GM18526 (cell line): ENCODE measurements around the gene CEP164.

Experiments
- POLR2A ChIP-seq: IDR thresholded peaks from 3 replicates; pipeline ENCODE4 v1.6.1; 2011; ENCODE audit not compliant: insufficient read length; ENCODE audit errors: extremely low read depth

The CEP164 gene

DNA sequence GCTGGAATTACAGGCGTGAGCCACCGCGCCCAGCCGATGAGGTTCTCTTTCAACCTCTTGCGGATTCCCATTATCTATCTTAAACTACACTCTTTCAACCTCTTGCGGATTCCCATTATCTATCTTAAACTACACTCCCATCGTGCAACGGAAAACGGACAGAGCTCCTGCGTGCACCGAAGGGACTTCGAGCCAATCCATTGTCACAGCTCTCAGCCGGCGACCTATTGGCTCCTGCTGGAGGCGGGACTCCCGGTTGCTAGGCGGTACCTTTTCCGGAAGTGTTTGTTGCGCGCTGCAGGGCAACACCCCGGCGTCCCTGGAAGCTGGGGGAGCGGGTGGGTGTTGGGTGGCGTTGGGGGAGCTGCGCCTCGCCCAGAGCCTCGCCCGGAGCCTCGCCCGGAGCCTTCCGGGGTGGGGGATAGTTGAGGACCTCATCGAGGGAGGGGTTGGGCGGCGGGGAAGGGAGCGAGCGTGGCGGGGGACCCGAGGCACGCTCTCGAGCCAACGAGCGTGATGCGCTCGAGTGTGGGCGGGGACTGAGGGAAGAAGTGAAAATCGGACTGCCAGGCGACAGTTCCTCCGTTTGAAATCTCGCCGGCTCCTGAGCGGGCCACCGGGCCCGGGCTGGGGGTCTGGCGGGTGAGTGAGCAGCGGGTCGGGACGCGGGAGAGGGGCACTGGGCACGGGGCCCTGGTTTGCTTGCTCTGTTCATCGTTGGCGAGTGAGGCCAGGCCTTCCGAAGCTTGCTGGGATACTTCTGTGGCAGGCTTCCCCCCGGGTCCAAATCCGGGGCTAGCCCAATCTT lies at the start of gene CEP164:
Gene CEP164, plus strand, starts transcription at position 288 of the 808 bp plus-strand sequence. CDS start 10,733 bp downstream, outside the sequence.
- peak; percentile 84 for TF ChIP-seq POLR2A

DNA sequence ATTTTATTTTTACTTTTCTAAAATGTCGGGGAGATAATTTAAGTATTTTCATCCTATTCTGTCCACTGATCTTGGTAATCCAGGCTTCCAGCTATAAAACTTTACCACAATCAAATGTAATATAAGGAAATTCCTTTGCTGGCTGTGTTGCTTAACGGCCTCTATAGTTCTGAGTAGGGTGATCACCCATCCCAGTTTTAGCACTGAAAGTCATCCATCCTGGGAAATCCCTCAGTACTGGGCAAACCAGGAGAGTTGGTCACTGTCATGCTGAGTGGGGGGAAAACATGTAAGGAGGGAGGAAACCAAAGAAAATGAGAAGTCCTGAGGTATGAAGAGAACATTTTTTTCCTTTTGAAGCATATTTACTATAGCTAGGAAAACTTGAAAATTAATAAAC lies 49.3 kb upstream of the CEP164 start:
- TF ChIP-seq POLR2A, result no peak

DNA sequence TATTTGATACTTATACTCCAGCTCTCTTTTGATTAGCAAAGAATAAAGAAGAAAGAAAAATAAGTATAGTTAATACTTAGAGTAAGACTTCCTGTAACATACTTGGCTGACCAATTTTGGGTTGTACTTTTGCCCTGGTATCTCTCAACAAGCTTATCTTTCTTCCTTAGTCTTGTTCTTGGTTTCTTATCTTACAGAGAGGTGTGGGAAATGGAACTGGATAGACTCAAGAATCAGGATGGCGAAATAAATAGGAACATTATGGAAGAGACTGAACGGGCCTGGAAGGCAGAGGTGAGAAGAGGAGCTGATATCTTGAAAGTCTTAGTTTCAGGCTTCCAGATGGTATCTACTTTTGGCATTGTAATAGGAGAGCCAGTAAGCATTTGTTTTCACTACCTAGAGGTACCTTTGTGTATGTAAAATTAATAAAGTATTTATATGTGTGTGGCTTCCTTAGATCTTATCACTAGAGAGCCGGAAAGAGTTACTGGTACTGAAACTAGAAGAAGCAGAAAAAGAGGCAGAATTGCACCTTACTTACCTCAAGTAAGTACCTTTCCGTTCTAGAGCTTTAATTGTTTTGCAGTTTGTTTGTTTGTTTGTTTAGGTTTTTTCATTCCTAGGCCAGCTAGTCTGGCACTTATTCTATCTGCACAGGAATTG lies 47.8 kb upstream of the CEP164 start:
- no peak for TF ChIP-seq POLR2A

DNA sequence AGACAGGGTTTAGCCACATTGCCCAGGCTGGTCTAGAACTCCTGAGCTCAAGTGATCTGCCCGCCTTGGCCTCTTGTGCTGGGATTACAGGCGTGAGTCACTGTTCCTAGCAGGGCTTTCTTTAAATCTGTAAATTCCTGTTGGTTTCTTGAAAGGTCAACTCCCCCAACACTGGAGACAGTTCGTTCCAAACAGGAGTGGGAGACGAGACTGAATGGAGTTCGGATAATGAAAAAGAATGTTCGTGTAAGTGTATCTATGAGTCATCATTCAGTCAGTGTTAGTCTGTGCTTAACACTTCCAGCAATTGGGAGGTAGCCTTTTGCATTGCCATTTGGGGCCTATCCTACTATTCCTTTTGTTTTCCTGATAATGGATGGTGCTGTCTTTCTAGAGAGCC lies 46.5 kb upstream of the CEP164 start:
- TF ChIP-seq POLR2A, result no peak

DNA sequence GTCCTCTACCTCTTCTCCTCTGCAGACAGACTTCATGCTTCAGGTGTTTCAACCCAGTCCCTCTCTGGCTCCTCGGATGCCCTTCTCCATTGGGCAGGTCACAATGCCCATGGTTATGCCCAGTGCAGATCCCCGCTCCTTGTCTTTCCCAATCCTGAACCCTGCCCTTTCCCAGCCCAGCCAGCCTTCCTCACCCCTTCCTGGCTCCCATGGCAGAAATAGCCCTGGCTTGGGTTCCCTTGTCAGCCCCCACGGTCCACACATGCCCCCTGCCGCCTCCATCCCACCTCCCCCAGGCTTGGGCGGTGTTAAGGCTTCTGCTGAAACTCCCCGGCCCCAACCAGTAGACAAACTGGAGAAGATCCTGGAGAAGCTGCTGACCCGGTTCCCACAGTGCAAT lies 45.8 kb upstream of the CEP164 start:
- TF ChIP-seq POLR2A, result no peak

DNA sequence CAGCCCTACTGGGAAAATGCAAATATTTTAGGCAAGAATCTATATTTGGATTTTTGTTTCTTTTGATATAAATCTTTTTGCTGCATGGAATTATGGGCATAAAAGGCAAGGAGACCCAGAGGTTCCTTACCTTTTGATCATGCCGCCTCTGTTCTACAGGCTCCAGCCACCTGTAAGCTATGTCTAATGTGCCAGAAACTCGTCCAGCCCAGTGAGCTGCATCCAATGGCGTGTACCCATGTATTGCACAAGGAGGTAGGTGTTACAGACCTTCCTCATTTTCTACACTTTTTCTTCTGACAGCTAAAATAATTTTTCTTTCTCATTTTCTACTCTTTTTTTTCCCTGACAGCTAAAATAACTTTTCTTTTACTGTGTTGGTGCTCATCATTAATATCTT lies 44.7 kb upstream of the CEP164 start:
- no peak for TF ChIP-seq POLR2A

DNA sequence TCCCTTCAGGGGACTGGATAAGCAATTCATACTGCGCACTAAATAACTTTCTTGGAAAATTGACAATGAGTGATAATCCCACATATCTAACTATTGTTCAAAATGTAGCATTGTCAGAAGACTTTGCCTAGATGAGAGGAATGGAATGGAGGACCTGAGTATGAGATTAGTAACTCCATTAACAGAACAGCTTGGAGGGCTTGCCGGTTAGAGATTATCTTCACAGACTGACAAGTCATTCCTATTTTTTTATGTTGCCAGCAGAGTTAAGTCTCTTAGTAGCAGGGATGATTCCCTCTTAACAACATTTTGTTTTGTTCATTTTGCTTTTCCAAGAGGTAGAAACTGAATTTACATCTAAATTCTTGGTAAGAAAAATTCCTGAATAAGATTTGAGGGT lies 43.6 kb upstream of the CEP164 start:
- no peak for TF ChIP-seq POLR2A

DNA sequence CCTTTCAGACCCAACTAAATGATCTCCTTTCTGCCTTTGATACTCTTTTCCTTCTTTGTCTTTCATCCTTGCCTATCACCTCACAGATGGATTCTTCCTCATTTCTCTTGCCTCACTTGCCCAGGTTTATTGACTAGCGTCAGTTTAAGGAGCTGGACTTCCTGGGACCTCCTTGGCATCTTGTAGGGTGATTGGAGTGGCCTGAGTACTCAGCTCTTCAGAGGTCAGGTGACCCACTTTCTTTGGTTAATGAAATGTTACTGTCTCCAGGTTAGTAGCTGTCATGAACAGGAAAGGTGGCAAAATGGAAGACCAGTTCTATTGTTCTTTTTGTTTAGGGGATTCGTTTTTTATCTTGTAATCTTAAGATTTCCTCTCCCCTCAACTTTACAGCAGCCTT lies 41.1 kb upstream of the CEP164 start:
- TF ChIP-seq POLR2A, result no peak

DNA sequence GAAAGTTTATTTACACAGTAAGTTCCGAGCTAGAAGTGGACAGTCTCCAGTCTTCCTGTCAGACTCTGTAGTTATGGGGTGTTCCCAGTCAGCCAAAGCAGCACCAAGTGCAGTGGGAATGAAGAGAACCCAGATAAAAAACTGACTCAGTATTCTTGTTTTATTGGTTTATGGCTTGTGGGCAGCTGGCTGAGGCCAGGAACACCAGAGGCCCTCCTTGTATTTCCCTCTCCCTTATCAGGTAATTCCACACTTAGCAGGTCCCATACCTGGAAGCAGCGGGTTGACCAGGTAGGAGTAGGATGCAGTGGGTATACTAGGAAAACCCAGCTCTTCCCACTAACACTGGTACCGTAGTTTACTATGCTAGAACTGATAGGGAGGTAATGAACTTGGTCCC lies 40.0 kb upstream of the CEP164 start:
- TF ChIP-seq POLR2A, result no peak

DNA sequence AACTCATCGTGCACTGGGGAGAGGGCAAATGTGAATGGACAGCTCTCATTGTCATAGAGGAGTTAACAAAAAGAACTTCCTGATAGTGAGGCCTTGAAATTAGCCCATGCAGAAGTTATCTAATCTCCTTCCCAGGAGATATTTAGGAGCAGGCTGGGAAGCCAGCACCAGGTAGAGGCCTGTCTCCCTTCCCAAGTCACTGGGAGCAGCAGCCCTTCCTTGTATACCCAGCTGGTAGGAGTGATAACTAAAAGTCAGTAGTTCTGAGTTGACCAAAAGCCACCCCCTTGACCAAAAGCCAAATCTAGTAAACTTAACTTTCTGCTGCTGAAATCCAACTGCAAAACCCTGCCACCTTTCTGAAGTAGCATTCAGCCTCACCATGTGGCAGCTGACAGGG lies 37.9 kb upstream of the CEP164 start:
- TF ChIP-seq POLR2A, result no peak

DNA sequence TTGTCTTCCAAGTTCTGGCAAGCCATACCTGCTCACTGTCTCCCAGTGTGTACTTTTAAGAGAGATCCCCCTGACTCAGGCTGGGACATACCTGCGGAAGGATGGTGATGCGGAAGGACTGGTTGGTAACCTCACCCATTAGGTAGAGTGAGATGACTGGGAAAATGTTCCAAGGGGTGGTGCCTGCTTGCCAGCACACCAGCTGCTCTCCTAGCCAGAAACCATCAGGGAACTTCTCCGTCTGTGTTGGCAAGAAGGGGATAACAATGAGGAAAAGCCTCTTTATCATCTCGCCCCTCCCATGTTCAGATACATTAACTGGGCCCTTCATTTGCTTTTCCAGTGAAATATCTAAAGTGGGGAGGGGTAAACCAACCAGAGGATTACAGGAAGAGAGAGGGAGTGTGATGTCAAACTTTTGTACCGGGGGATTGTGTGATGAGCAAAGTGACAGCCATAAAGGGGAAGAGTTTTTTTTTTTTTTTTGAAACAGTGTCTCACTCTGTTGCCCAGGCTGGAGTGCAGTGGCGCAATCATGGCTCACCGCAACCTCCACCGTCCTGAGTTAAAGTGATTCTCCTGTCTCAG lies 36.8 kb upstream of the CEP164 start, which contains the start of gene BACE1-AS:
Gene BACE1-AS, plus strand, starts transcription at position 538 of the 588 bp plus-strand sequence.
- TF ChIP-seq POLR2A, result no peak

DNA sequence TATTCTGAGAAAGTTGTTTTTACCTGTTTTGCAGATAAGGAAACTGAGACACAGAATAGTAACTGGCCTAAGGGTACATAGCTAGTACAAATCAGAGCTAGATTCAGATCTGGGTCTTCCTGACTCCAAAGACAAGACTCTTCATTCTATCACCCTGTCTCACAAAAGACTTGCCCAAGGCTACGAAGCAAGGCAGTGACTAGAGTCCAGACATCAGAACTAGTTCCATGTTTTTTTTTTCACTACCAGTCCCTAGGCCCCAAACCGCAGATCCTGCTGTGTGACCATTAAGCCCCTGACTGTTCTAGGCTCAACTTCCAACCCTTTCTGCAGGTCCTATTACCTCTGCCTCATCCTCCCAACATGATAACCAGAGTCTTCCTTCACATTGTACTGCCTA lies 35.0 kb upstream of the CEP164 start:
- no peak for TF ChIP-seq POLR2A

DNA sequence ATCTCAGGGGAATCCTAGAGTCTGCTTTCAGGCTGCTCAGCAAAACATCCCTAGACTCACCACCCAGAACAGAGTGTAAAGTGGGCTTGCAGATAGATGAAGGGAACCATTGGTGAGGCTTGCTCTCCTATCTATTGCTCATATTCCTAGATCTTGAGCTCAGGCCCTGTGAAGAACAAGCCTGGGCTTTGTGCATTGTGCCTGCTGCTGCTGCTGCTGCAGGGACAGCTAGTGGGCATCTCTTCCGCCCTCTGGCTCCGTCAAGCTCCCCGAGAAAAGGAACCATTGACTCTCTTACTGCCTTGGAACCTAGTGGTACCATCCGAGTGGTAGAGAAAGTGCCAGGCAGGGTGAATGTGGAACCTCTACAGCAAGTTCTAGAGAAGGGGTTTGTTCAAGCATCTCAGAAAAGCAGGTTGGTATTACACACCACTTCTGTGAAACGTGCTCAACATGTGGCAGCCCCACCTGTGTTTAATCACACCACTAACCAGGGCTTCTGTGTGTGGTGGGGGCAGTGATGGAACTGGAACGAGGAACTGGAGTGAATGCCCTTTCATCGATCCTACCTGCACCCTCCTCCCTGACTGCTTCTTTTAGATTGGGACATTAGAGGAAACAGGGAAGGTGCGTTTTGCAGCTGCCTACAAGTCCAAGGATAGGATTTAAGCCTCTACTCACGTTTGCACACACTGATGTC lies 32.1 kb upstream of the CEP164 start:
- no peak for TF ChIP-seq POLR2A

DNA sequence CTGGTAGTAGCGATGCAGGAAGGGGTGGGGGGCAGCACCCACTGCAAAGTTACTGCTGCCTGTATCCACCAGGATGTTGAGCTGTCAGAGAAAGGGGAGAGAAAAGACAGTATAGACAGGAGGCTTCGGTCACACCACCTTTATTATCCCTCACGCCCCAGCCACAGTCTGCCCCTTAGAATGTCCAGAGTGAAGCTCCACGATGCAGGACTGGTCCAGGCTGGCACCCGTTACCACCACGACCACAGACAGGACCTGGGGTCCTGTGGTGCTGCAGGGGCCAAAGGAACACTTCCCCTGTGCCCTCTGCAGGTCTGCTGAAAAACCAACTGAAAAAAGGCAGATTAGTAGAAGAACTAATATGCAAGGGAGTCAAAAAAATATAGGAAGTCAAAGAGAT lies 30.8 kb upstream of the CEP164 start:
- TF ChIP-seq POLR2A, result no peak

DNA sequence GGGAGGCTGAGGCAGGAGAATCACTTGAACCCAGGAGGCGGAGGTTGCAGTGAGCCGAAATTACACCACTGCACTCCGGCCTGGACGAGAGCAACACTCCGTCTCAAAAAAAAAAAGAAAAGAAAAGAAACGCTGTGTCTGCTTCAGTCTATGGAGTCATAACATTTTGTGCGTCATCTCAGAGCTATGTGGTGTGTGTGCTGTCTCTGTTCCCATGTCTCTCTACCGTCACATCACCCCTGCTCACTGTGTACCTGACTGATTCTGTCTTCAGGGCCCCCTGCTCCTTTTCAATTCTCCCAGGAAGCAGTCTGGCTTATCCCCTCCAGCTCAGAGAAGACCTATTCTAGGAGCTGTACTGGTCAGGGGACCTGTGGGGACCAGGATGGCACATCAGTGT lies 29.5 kb upstream of the CEP164 start:
- no peak for TF ChIP-seq POLR2A

DNA sequence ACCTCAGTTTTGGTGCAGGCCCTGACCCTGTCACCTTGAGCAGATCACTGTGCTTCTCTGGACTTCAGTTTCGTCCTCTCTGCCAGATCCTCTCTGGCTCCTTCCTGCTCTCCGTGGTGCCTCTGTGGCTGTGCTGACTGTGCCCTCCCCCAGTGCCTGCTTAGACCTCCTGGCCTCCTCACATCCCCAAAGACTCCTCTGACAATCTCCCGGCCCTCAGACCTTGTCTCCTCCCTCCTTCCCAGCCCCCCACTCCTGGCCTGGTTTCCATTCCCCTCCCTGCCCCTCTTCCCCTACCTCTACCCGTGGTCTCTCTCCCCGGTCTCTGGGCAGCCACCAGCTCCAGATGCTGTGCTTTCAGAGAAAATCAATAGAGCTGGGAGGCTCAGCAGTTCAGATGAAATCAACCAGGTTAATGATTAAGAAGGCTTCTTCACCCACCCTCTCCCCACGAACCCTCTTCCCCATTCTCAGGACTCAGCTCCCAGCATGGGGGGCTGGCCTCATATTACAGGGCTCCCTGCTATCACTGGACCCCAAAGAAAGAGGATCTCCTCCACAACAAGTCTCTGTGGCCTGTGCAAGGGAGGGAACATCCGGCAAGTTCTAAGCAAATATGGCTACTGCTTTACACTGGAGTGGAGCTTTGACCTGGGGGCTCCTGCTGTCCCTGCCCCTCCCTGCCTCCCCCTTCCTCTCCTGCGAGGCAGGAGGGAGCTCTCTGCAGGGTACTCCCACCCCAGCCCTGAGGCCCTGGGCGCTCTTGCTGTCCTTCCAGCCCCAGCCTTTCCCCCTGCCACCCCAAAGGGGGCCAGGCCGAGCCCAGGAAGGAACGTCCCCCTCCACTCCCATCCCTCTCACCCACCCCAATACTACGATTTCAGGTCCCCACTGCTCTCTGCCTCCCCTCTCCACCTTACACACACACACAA lies 28.0 kb upstream of the CEP164 start:
- TF ChIP-seq POLR2A, result no peak
